Activated effector memory CD4-positive, alpha-beta T cell treated with Interleukin-2 at 50 U/mL for 16 hours (primary cell): ENCODE data around the gene EXOC7.

Source experiments
- DNase-seq: peaks from one replicate; pipeline ENCODE4 v3.0.0-alpha.2; 2020

The EXOC7 gene

GRCh38 chr17:76138234-76138895 is 34.8 kb upstream of the EXOC7 start:
- no peak for DNase-seq

GRCh38 chr17:76137351-76138233 is 34.0 kb upstream of the EXOC7 start:
- DNase-seq: no peak

GRCh38 chr17:76137001-76137350 is 33.4 kb upstream of the EXOC7 start:
- no peak for DNase-seq

GRCh38 chr17:76136276-76137000 is 32.9 kb upstream of the EXOC7 start:
- DNase-seq: no peak

GRCh38 chr17:76135810-76136188 is 32.2 kb upstream of the EXOC7 start:
- no peak for DNase-seq

- DNase-seq: no peak
Measured at GRCh38 chr17:76134911-76135809, 31.6 kb upstream of the EXOC7 start.

- DNase-seq: no peak
Measured at GRCh38 chr17:76132574-76133338, 29.2 kb upstream of the EXOC7 start.

- no peak for DNase-seq
Measured at GRCh38 chr17:76131692-76132573, 28.3 kb upstream of the EXOC7 start.

GRCh38 chr17:76131051-76131691 is 27.6 kb upstream of the EXOC7 start:
- no peak for DNase-seq

GRCh38 chr17:76130473-76130872 is 26.9 kb upstream of the EXOC7 start:
- no peak for DNase-seq

GRCh38 chr17:76125922-76126321 is 22.3 kb upstream of the EXOC7 start:
- DNase-seq: no peak

- DNase-seq: no peak
Measured at GRCh38 chr17:76125391-76125675, 21.7 kb upstream of the EXOC7 start.

- DNase-seq: no peak
Measured at GRCh38 chr17:76124582-76125390, 21.2 kb upstream of the EXOC7 start.

GRCh38 chr17:76123749-76124581 is 20.4 kb upstream of the EXOC7 start:
- DNase-seq: no peak

- no peak for DNase-seq
Measured at GRCh38 chr17:76123191-76123499, 19.6 kb upstream of the EXOC7 start.

GRCh38 chr17:76122431-76123190 is 19.0 kb upstream of the EXOC7 start:
- no peak for DNase-seq

- DNase-seq: no peak
Measured at GRCh38 chr17:76121932-76122430, 18.4 kb upstream of the EXOC7 start.

- DNase-seq: no peak
Measured at GRCh38 chr17:76120658-76121008, 17.0 kb upstream of the EXOC7 start.
